ENCODE results near the gene FBXO41.

Gene FBXO41

GRCh38 chr2:73232403-73233153, 51.7 kb downstream of the FBXO41 start:
- no peak for ATAC-seq

GRCh38 chr2:73228631-73229030, 55.6 kb downstream of the FBXO41 start:
- no peak for ATAC-seq
- no peak for TF ChIP-seq POU6F1 (CRISPR knock-in tag; IDR thresholded peaks at IDR 0.05; ENCODE audit: borderline replicate concordance, low read depth)
- TF ChIP-seq OSR1 (CRISPR knock-in tag; IDR thresholded peaks at IDR 0.05): no peak
- TF ChIP-seq TOX (CRISPR knock-in tag; IDR thresholded peaks at IDR 0.05; ENCODE audit: borderline replicate concordance): no peak
- no peak for TF ChIP-seq RARB (CRISPR knock-in tag; IDR thresholded peaks at IDR 0.05)
- no peak for TF ChIP-seq PATZ1 (CRISPR knock-in tag; IDR thresholded peaks at IDR 0.05; ENCODE audit: borderline replicate concordance)
- TF ChIP-seq BACH2 (CRISPR knock-in tag; IDR thresholded peaks at IDR 0.05; ENCODE audit: borderline replicate concordance): no peak
- no peak for TF ChIP-seq SNAI2 (CRISPR knock-in tag; IDR thresholded peaks at IDR 0.05)
- no peak for TF ChIP-seq PPARA (CRISPR knock-in tag; IDR thresholded peaks at IDR 0.05; ENCODE audit: borderline replicate concordance)
- TF ChIP-seq ESRRG (CRISPR knock-in tag; IDR thresholded peaks at IDR 0.05): no peak
- no peak for TF ChIP-seq TCF4 (CRISPR knock-in tag; IDR thresholded peaks at IDR 0.05; ENCODE audit: borderline replicate concordance)

More at GRCh38 chr2:73232403-73233153, 51.7 kb downstream of the FBXO41 start:
- TF ChIP-seq ZFP30 (CRISPR knock-in tag; IDR thresholded peaks at IDR 0.05) (no peak), CSRNP3 (CRISPR knock-in tag; IDR thresholded peaks at IDR 0.05) (no peak)

GRCh38 chr2:73227086-73227485, 57.2 kb downstream of the FBXO41 start:
- TF ChIP-seq TOX (CRISPR knock-in tag; IDR thresholded peaks at IDR 0.05; ENCODE audit: borderline replicate concordance) (no peak), ARNTL (CRISPR knock-in tag; IDR thresholded peaks at IDR 0.05; ENCODE audit: borderline replicate concordance, low read depth) (no peak), ZC3H10 (CRISPR knock-in tag; IDR thresholded peaks at IDR 0.05) (no peak), PPARA (CRISPR knock-in tag; IDR thresholded peaks at IDR 0.05; ENCODE audit: borderline replicate concordance) (no peak), ZNF8 (CRISPR knock-in tag; IDR thresholded peaks at IDR 0.05) (no peak), ISL1 (CRISPR knock-in tag; IDR thresholded peaks at IDR 0.05) (no peak), ZNF70 (CRISPR knock-in tag; IDR thresholded peaks at IDR 0.05) (no peak), ZNF565 (CRISPR knock-in tag; conservative IDR thresholded peaks at IDR 0.05; ENCODE audit: low read depth) (no peak), SNAI2 (CRISPR knock-in tag; IDR thresholded peaks at IDR 0.05) (no peak), RARB (CRISPR knock-in tag; IDR thresholded peaks at IDR 0.05) (no peak), BACH2 (CRISPR knock-in tag; IDR thresholded peaks at IDR 0.05; ENCODE audit: borderline replicate concordance) (no peak), CREB5 (CRISPR knock-in tag; IDR thresholded peaks at IDR 0.05; ENCODE audit: low read depth) (no peak), OSR1 (CRISPR knock-in tag; IDR thresholded peaks at IDR 0.05) (no peak)
- ATAC-seq: no peak

GRCh38 chr2:73225513-73226360, 58.5 kb downstream of the FBXO41 start:
- ATAC-seq: no peak
- no peak for TF ChIP-seq CSDC2 (CRISPR knock-in tag; IDR thresholded peaks at IDR 0.05)
